HG03196 (cell line): Measurements from ENCODE around the gene UGT1A1.

Source experiments
- ATAC-seq: cut with Tn5 transposase; IDR thresholded peaks from one replicate; pipeline ENCODE4 v1.9.1; 2021; ENCODE audit not compliant: unreplicated experiment

Gene UGT1A1

GRCh38 chr2:233756429-233757081, 3.5 kb upstream of the UGT1A1 start:
- no peak for ATAC-seq

- ATAC-seq = no peak
These were observed 1.9 kb upstream of the UGT1A1 start for GRCh38 chr2:233758141-233758540.

GRCh38 chr2:233758849-233759248, 1.2 kb upstream of the UGT1A1 start:
- no peak for ATAC-seq

- no peak for ATAC-seq
These were observed 1.1 kb downstream of the UGT1A1 start for GRCh38 chr2:233761040-233761769.

GRCh38 chr2:233764264-233764663, 4.2 kb downstream of the UGT1A1 start:
- ATAC-seq = no peak

- ATAC-seq = no peak
These were observed 4.7 kb downstream of the UGT1A1 start for GRCh38 chr2:233764761-233765160.

GRCh38 chr2:233766416-233766815, 6.3 kb downstream of the UGT1A1 start:
- ATAC-seq = no peak

GRCh38 chr2:233768076-233768475, 8.0 kb downstream of the UGT1A1 start:
- ATAC-seq = no peak

- ATAC-seq = no peak
These were observed 9.2 kb downstream of the UGT1A1 start for GRCh38 chr2:233769260-233769659.

GRCh38 chr2:233772153-233772552, 12.1 kb downstream of the UGT1A1 start:
- ATAC-seq = no peak

- no peak for ATAC-seq
These were observed 12.5 kb downstream of the UGT1A1 start for GRCh38 chr2:233772583-233772982.

- ATAC-seq = no peak
These were observed 13.8 kb downstream of the UGT1A1 start for GRCh38 chr2:233773854-233774253.

GRCh38 chr2:233775414-233775813, 15.3 kb downstream of the UGT1A1 start:
- ATAC-seq = no peak

- ATAC-seq = no peak
These were observed 18.0 kb downstream of the UGT1A1 start, which contains the start of gene MROH2A for GRCh38 chr2:233778030-233778429. Gene MROH2A, plus strand, starts transcription at chr2:233778330. Its CDS starts 1,029 bp downstream, at chr2:233779359.

- ATAC-seq = no peak
These were observed 19.7 kb downstream of the UGT1A1 start for GRCh38 chr2:233779722-233780121.

GRCh38 chr2:233780771-233781170, 20.7 kb downstream of the UGT1A1 start:
- no peak for ATAC-seq

- no peak for ATAC-seq
These were observed 29.5 kb downstream of the UGT1A1 start for GRCh38 chr2:233789554-233789953.

- ATAC-seq = no peak
These were observed 31.2 kb downstream of the UGT1A1 start for GRCh38 chr2:233791151-233791882.

- no peak for ATAC-seq
These were observed 31.8 kb downstream of the UGT1A1 start for GRCh38 chr2:233791883-233792329.

GRCh38 chr2:233792720-233793119, 32.6 kb downstream of the UGT1A1 start:
- no peak for ATAC-seq

GRCh38 chr2:233793465-233794127, 33.5 kb downstream of the UGT1A1 start:
- ATAC-seq = no peak
